Germinal center (tissue), 1 donor: Measurements from ENCODE around the gene SYT1.
"Not testable (repeated sequence)": the region's sequence is repeated elsewhere in the genome, so short reads cannot be mapped to it uniquely, and the experiment has no call there.

ENCODE experiments used
- DNase-seq: peaks from one replicate; pipeline ENCODE4 v3.0.0; 2012; ENCODE audit warnings: mixed read lengths, low spot score

Gene SYT1

DNA sequence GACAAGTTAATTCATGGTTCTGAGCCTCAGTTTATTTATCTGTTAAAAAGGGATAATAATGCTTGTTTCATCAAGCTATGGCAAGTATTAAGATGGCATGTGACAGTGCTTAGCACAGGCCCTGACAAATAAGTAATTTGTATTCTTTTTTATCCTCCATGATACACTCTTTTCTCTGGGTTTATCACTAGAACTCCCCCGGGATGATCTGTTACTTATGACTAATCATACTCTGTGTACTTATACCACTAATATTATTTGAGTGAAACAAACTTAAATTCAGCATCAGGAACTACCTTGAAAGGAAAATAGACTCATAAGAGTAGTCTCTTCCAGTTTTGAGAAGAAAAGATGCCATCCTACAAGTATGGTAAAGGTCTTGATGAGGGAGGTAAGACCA is 542.4 kb downstream of the SYT1 start:
- DNase-seq: no peak

DNA sequence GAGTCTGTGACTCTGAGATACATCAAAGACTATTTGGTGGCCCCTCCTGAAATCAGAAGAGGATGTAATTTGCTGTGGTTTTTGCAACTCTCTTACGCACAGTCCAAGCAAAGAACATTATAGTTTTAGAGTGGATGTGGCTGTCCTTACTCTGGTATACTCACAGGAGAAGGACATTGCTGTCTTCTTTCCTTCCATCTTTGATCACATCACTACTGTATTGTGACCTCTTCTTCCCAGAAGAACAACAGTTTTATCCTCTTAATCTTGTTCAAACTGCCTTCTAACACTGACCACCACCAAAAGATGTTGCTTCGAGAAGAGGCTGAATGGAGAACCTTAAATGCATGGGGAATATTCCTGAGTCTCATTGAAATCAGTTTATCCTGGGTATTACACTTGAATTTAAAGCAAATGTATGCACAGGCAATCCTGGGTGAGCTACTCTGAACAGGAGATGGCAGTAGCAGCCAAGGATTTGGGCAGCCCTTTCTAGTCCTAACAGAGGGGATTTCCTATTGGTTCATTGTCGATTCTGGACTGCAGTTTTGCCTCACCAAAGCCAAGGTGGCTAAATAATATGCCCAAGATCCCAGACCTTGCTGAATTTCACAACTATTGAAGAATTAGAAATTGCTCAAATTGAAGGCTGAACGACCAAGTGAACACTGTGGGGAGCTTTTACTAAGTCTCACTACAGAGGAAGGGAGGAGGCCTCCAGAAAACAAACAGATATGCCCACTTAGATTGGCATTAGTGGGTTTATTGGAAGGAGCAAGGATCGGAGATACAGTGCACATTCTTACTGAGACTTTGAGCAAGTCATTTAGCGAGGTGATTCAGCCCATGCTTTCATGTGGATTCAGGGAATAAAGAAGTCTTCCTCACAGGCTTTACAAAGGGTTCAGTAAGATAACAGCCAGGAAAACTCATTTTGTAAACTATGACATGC is 543.4 kb downstream of the SYT1 start:
- peak; percentile 4 for DNase-seq

DNA sequence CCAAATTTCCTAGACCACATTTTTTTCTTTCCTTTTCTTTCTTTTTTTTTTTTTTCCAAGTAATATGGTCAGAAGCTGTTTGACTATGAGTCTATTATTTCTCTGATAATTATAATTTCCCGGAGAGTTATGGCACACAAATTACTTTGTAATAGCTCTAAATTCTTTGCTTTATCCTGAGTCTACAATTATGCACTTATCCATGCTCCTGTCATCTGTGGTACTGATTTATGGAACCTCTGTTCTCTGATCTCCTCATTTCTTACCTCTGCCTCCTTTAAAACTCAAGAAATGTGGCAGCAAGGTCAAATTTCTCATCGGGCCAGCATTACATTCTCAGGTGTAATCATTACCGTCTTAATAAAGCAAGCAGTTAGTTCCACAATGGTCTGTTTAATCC is 544.1 kb downstream of the SYT1 start:
- no peak for DNase-seq

DNA sequence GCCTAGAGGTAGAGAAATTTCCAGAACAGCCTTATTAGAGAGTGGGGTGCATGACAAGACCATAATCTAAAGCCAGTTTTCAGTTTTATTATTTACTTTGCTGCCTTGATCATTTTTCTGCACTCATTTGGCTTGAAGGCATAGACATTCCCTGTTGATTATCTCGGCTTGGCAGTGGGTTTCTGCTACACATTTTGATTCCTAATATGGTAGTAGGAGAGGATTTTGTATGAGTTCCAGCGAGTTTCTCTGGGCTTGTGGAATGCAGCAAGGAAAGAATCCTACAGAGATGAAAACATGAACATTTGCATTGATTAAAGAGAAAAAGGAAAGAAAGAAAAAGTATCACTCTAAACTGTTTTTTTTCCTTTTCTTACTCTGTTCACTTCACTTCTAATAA is 545.0 kb downstream of the SYT1 start:
- no peak for DNase-seq

DNA sequence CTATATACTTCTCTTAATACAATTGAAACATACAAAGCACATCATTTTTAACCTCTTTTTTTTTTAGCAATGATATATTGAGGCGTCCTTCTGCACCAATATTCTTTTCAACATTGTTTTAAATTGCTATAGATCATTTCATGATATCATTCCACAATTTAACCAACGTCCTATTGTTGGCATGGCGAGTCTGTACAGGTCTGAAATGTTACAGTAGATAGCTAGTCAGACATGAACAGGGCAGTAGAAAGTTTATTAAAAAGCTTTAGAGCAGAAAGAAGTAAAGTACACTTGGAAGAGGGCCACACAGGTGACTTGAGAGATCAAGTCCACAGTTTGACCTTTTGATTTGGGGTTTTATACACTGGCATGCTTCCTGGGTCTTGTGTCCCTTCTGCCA is 547.2 kb downstream of the SYT1 start:
- DNase-seq: no peak

DNA sequence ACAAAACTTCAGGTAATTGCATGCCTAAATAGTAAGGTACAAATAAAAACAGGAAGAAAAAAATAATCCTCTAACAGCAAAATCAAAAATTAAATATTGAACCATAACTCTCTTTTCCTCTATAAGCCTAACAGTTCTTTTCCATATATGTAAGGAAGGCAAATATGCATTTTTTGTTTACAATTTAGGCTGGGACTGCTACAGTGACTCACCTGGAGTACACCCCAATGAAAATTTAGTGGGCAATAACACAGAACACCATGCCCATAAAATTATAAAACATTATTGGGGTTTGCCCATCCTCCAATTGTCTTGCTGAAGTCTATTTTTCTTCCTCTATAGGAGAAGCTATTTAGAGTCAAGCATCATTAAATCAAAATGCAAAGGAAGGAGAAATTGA is 549.2 kb downstream of the SYT1 start:
- DNase-seq: no peak

DNA sequence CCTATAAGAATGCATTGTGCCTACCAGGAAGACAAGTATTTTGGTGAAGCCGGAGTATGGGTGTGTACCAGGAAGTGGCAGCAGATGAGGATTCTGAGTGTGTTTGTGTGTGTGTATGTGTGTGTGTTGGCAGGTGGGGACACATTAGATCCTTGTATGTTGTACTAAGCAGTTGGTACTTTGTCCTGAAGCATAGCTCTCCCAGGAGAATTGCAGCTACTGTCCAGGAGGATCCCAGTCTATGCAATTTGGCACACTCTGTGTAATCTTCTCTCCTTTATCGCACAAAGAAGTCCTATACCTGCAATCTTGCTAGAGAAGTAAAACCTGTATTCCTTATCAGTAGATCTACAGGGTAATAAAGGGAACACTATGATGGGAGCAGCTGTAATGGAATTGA is 549.7 kb downstream of the SYT1 start:
- no peak for DNase-seq

DNA sequence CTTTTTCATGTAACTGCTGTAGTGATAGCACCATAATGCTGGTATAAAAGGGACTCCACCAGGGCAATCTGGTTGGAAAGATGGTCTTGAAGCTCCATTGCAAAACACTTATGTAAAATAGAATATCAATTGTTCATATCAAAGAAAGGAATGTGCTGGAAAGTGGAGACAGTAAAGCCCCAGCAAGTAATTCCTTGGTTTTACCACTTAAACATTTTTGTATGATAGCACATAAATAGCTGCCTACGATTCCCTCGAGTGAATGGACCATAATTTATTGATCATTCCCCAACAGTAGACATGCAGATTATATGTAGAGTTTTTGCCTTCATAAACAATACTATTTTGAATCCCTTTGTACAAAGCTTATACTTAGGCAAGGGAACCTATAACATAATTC is 550.7 kb downstream of the SYT1 start:
- DNase-seq: no peak

DNA sequence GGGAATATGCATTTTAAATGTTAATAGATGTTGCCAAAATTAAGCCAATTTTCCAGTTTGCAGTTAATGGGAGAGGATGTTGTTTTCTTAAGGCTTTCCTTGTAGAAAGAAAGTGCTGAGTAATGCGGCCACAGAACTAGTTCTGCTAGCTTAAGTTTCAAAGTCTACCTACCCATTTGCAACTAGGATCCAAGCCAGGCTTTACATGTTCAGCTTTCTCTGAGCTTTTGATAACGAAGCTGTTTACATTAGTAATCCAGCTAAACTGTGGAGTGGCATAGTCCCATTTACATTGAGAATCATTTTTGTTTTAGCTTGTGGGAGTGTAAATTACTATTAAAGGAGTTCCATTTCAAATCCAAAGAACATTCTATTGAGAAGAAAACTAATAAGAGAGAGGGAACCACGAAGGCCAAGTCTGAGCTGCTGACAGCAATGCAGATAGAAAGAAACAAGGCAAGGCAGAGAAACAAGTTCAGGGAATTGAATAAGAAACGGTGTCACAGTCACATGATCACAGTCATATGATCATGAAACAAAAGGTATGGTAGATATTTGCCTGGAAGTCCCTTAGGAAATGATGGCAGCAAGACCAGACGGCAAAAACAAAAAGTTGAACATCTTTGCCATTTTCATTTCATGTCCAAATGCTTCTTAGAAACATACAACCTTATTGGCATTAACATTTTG is 551.3 kb downstream of the SYT1 start:
- DNase-seq: no peak

DNA sequence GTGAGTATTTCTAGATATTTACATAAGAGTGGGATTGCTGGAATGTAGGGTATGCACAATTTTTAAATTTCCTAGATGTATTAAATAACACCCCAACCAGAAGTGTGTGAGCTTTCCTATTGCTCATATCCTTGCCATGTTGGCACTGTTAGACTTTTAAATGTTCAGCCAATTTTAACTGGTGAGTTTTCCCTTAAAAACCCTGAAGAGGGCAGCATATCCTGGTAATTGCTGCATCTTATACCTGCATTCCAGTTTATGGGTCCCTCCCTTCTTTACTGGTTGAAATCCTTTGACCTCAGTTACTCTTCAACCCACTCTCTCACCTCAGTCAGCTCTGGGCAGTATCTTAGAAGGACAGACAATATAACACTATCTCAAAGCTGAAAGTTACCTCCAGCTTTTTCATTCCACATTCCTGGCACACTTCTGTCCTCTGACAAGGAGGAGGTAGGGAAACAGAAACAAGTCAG is 555.6 kb downstream of the SYT1 start:
- no peak for DNase-seq

DNA sequence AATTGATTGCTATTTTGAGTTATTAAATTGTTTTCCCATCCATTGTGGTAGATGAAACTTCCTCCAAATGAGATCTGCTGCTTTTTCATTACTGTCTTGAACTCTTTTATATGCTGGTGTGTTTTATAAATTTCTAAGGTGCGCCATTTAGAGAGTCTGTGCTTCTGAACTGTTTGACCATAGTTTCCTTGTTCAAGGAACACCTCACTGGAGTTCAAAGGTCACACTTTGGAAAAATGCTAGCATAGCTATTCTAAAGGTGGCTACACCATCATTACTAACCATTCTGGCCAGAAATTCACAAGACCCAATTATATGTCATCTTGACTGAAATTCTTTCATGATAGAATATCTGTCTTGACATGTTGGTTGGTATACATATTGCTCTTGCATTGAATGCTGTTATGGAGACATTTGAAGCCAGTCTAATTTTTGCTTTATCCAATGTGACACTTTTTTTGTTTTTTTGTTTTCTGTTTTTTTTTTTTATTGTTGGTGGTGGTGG is 556.7 kb downstream of the SYT1 start:
- DNase-seq: no peak

DNA sequence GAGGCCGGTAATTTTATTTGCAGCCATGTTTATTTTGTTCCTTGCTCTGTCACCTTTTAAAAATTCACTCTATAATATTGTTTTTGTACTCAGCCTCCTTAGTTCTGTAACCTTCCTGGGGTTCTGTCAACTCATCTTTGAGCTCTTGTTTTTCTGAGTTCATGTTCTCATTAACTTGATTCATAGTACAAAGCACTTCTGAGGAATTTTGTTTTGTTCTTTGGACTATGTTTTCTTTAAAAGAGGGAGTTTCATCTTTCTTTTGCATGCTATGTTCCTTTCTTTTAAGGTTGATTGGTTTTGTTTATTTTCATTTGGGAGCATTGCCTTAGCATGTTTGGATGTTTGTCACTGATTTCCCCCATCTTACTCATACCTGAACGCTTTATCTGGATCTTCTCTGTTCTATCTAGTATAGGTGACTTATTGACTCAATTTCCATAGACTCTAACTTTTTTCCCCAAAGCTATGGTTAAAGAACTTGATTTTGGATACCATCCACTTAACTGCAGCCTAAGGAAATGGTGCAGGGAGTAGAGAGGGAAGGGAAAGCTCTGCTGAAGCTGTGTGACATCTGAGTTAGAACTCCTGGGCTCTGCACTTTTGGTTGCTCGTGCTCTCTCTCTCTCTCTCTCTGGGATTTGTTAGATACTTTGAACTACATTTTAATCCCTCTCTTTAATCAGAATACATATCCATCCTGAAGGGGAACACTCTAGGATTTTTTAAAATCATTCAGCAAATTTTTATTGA is 557.7 kb downstream of the SYT1 start:
- no peak for DNase-seq

DNA sequence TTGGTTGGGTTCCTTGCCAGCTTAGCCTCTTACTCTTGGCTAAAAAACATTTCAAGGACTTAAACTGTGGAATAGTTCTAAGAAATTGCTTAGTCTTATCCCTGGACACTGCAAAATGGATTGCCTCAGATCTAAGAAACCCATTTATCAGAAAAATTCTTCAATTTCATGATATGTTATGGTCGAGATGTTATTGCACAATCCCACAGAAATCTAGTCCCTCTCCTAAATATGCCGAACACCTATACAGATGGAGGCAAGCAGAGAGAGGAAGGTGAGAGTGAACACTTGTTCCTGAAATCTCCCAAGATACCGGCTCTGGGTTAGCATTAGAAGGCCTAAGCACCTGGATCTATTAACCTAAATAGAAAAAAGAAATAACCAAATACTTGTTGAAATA is 559.0 kb downstream of the SYT1 start:
- DNase-seq: no peak

DNA sequence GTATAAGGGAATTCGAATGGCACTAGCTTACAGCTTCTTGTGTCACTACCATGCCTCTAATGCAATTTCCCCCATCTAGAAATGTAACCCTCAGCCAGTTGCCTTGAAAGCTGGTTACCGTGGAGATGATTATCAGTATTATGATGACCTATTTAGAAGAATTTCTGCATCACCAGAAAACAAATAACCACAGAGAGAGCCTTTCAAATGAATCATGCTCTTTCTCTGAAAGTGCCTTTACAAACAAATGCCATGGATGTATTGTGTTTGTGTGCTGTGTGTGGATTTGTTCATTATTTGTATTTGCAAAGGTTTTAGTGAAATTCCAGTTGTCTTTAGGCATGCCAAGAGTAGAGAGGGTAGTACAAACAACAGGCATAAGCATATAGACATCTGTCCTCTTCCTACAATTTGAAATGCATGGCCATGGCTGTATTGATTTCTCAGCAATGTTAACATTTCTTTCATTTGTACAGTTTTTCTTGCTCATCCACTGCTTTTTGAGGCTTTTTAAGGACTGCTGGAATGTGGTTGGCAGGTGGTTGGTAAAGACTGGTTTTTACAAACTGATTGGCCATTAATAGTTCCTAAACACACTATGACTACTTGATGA is 559.6 kb downstream of the SYT1 start:
- no peak for DNase-seq

DNA sequence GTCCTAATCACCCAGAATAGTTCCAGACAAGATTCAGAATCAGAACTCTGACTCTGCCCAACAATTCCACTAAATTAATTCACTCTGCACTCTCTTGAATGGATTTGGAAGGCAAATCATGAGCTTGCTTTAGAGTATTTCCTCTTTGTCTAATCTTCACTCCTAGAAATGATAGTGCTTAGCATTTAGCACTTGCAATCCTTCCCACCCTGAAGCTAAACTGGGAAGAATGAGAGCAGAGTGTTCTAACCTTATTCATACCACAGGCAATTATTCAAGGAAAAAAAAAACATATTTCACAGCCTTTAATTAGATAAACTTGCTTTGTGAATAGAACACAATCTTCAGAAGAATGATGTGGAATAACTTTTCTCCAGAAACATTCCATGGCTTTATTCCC is 561.5 kb downstream of the SYT1 start:
- no peak for DNase-seq

DNA sequence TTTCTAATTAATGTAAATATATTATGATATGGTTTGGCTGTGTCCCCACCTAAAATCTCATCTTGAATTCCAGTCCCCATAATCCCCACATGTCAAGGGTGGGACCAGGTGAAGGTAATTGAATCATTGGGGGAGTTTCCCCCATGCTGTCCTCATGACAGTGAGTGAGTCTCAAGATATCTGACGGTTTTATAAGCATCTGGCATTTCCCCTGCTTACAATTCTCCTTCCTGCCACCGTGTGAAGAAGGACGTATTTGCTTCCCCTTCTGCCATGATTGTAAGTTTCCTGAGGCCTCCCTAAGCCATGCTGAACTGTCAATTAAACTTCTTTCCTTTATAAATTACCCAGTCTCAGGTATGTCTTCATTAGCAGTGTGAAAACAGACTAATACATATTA is 562.2 kb downstream of the SYT1 start:
- not testable (repeated sequence) for DNase-seq

DNA sequence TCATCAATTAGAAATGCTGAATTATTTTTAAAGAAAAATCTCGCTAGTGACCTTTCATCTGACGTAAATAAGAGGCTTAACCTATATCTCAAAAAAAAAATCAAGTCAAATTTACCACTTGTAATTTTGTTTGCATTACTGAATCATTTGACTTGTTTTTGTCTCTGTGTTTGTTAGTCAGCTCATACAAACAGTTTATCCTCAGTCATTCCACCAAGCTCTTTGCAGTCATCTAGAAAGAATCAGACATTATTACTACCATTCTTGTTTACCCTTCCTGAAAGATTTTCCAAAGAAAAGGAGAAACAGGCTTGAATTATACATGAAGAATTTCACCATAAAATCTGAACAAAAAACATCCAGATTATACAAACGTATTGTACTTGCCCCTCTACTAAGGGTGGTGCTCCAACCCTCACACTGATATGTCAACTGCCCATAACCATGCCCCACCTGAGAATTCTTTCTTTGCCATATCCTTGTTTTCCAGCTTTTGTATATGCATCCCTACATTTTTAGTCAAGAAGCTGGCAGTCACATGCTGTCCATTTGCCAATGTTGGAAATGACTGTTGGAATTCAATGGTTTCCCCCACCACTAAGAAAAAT is 569.0 kb downstream of the SYT1 start:
- DNase-seq: no peak

DNA sequence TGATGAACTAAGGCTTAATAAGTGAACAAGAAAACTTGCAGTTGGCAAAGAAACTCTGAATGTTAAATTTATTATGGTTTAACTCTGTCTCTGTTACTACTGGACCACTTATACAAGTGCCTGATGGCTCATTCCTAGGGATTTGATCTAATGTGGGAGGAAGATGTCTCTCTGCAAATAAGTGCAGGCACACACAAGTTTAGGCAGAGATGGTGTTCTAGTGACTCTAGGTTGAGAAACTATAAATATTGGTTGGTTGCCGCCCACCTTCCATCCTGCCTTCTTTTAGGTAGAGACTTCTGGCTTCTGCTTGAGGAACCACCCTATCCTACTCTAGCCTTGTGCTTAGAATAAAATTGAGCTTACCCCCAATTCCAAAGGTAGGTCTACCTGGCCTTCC is 570.0 kb downstream of the SYT1 start:
- DNase-seq: no peak

DNA sequence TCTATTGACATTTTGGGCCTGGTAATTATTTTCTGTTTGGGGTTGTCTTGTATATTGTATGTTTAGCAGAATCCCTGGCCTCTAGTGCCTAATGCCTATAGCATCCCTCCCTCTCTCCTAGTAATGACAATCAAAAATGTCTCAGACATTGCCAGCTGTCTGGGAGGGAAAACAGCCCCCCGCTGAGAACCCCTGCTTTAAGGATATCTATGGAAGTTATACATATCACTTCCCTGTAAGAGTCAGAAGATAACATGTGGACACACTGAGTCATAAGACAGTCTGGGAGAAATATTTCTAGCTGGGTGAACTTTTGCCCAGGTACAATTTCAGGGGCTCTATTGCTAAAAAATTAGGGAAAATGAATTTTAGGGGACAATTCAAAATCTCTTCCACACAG is 571.2 kb downstream of the SYT1 start:
- no peak for DNase-seq

DNA sequence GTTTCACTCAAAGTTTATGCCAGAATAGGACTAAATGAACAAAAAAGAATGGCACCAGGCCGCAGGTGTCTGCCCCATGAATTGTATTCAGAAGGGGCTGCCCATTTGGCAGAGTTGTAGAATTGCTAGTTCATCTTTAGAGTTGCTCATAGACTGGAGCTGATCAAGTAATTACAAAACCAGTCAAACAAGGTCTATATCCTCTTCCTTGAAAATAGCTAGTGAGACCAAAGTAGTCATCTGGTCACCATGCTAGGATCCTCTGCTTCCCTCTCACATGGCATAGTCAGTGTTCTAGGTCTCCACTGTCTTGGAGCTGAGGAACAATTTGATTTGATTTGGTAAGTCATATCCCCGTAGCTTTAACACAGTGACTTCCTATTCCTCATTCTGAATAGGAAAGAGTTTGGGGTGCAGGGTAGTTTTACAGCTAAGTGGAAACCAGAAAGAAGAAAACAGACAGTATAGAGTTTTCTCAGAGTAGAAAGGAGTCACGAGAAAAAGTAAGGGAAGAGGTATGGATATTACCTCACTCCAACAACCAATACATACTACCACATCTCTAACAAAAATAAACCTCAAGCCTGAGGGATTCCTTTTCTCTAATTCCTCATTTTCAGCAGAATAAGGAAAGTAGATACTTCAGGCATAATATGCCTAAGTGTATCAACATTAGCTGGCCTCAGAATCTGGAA is 574.1 kb downstream of the SYT1 start:
- no peak for DNase-seq
